HCT116 (cell line): ENCODE results near the gene RDH8.

ENCODE experiments used
- CBX3 ChIP-seq: IDR thresholded peaks from 2 replicates; pipeline ENCODE4 v1.6.1; 2012; ENCODE audit warnings: low read depth
- EZH2 ChIP-seq: fragments of 200-600 bp; sonication (generic); IDR thresholded peaks from 2 replicates; pipeline ENCODE4 v1.6.1; 2017; ENCODE audit warnings: antibody characterized with exemption, mixed run types
- REST ChIP-seq: IDR thresholded peaks from 2 replicates; pipeline ENCODE4 v1.6.1; 2012; ENCODE audit warnings: low read depth

- TF ChIP-seq CBX3 (no peak), REST (no peak), EZH2 (no peak)
Measured at GRCh38 chr19:10021863-10022262, 8.6 kb downstream of the RDH8 start.
